Activated CD8-positive, alpha-beta memory T cell treated with anti-CD3 and anti-CD28 coated beads for 1 hour (primary cell): ENCODE data around the gene LPAR5.
"Not testable (repeated sequence)": the region's sequence is repeated elsewhere in the genome, so short reads cannot be mapped to it uniquely, and the experiment has no call there.

Source experiments
- DNase-seq, 2 donors: peaks; one replicate each; pipeline ENCODE4 v3.0.0-alpha.2; 2020; ENCODE audit warnings: low read depth in 1 of 2; ENCODE audit errors: extremely low read depth in 1 of 2

LPAR5 gene

DNA sequence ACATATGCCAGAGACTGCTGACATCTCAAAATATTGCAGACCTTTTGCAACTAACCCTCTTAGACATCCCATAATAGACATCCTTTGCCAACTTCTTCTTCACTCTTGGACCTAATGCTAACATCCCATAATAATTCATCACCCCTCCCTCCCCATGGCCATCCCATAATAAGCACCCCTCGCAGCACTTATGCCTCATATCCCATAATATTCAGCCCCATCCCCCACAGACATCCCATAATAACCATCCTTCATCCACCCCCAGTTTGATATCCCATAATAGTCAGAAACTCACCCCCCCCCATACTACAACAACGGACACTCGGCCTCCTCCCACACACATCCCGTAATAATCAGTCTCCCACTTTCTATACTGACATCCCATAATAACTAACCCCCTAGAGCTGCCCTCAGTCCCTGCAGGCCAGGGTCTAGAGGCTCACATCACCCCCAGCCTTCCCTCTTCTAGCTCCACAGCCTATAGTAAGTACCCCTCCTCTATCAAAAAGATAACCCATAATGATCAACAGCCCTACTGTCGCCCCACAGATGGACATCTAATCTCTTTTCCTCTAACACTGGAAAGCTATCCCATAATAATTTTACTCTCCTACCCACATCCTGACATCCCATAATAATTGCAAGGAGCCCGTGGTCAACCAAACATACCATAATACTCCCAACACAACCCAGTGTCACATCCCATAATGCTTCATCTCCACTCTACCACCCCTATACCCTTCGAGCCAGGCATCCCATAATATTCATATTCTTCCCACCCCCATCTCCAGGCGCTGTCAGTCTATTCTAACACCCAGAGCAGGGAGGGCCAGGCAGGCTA lies 27.8 kb downstream of the LPAR5 start:
- DNase-seq, result peak in 1 of 2 donors; percentile 44

- peak in 1 of 2 donors; percentile 51 for DNase-seq
These were observed 29.2 kb downstream of the LPAR5 start for GRCh38 chr12:6606331-6607131.

DNA sequence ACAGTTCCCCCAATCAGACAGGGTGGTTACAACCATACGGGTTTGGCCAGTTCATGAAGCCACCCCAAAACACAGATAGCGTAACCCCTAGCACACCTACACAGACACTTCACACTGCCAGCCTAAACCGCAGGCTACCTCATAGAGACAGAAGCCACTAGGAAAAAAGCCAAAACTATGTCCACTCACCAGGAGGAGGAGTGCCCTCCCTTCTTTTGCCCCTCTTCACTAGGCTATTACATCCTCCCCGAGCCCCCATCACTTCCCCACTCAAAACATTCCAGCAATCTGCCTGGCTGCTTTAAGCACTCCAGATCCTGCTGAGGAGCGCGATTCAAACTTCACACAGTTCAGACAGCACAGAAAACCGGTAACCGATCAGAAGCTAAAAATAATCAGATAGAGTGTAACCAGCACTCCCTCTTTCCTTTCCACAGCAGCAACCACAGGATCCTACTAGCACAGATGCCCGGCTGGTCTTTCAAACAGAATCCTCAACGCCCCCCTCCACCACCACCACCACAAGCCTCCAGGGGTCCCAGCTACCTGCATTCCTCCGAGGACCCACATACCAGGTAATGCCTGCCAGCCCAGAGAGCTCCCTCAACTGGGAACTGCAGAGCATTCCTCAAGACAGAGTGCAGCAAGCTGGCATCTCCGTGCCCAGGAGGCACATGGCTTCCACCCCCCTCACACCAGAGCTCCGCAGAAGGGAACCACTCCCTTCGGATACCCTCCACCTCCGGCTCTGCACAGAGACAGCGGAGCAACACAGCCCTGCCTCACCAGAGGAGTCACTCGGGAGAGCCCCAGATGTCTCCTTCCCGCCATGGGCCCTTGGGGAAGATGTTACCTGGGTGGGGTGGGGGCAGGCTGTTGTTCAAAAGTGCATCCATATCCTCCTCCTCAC lies 30.1 kb downstream of the LPAR5 start:
- no peak for DNase-seq

DNA sequence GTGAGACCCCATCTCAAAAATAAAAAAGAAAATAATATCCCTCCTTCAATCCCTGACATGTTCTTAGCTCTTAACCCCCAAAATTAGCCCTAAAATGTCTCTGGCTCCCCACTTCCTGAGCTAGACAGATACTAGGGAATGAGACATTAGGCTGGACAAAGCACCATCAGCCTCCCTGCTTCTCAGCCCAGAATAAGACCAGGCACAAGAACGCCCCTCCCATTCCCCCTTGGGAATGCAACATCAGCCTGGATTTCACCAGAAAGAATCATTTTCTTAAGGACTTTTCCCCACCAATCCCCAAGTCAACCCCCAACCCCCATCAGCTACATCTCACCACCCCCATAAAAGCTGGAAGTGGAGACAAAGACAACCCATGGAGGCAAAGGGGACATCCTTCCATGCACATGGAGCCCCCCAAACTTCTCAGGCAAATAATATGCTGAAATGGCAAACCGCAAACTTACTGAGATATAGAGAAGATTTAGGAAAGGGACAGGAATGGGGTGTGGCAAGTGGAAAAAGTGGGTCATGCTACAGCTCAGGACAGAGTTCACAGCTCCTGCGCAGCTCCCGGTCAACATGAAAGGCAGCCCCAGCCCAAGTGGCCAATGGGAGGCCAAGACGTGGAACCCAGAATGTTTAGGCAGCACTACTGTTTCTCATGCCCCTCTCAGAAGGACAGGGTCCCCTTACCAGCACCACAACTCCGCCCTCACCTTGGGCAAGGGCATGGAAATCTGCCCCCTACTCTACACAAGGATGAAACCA lies 31.3 kb downstream of the LPAR5 start:
- DNase-seq, result no peak

GRCh38 chr12:6603095-6603567 lies 32.6 kb downstream of the LPAR5 start:
- no peak for DNase-seq

DNA sequence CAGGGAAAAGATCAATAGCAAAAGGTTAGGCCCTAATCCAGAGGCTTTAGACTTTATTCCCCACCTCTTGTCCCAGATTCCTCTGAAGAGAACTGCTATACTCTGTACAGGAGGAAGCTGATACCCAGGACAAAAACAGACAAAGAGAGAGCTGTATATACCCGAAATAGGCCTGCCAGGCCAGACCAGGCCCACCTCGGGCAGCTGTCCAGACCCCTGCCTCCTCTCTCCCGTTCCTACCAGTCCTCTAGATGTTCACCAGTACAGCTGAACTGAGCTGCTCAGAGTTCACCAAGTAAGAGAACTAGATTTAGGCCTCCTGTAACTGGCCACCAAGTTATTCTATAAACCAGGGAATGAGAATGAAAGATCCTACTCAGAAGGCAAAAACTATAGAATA lies 33.2 kb downstream of the LPAR5 start:
- no peak for DNase-seq

DNA sequence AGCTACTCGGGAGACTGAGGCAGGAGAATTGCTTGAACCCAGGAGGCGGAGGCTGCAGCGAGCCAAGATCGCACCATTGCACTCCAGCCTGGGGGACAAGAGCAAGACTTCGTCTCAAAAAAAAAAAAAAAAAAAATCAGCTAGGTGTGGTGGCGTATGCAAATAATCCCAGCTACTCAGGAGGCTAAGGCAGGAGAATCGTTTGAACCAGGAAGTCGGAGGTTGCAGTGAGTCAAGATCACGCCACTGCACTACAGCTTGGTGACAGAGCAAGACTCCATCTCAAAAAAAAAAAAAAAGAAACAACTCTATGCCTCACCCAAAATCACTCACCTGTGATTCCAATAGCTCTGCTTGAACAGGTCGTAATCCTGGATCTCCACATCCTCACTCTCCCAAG lies 40.1 kb downstream of the LPAR5 start:
- DNase-seq, result not testable (repeated sequence)

DNA sequence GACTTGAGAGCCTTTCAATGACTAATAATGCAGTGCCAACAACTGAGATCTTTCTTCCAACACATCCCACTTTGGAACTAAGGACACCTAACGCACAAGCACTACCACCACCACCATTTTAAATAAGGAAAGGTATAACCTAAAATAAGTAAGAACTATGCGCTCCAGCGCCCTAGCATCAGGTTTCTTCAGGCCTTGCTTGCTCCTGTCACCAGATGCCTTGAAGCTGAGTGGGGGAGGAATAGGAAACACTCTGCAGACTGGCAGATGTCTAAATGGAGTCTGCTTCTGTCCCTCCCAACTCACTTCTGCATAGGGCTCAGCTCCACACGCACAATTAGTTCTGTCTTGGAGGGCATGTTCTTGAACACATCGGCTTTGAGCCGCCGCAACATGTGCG lies 43.7 kb downstream of the LPAR5 start:
- DNase-seq, result no peak

DNA sequence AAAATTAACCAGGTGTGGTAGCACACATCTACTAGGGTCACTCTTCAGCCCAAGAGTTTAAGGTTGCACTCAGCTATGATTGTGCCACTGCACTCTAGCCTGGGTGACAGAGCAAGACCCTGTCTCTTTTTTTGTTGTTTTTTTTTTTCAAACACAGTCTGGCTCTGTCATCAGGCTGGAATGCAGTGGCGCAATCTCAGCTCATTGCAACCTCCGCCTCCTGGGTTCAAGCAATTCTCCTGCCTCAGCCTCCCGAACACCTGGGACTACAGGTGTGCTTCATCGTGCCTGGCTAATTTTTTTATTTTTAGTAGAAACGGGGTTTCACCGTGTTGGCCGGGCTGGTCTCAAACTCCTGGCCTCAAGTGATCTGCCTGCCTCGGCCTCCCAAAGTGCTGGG lies 49.2 kb downstream of the LPAR5 start:
- DNase-seq, result not testable (repeated sequence)

GRCh38 chr12:6584293-6584692 lies 51.5 kb downstream of the LPAR5 start:
- no peak for DNase-seq

DNA sequence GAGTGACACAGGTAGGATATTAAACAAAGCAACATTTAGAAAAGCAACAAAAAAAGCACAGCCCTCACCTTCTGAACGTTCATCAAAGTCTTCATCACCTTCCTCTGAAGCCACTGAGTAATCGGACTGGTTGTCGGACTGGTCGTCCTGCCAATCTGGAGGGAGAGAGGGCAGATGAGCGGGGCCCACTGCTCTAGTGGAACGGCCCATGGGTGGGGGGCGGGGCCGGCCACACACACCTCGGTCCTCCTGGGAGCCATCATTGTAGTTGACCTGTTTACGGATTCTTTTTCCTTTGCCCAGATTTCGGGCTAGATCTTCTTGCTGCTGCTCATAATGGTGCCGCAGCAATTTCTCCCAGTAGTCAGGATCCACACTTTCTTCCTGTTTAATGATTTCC lies 52.8 kb downstream of the LPAR5 start:
- no peak for DNase-seq

DNA sequence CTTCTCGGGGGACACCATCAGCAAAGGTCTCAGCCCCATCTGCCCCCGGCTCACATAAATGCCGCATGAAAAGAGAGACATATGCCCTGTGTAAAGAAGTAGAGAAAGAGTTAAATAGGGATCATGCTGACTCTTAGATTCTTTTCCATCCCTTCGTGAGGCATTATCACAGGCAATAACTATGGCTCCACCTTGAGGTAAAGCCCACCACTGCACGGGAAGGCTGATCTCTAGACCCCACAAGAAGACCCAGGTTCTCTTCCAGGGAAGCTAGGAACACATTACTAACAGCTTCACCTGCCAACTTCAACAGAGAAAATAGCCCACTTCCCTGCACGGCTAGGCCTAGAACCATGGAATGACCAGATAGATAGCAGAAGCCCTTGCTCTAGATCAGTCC lies 53.6 kb downstream of the LPAR5 start:
- no peak for DNase-seq

- no peak for DNase-seq
These were observed 60.1 kb downstream of the LPAR5 start for GRCh38 chr12:6575648-6576047.

GRCh38 chr12:6574576-6575295 lies 61.0 kb downstream of the LPAR5 start:
- DNase-seq, result no peak

DNA sequence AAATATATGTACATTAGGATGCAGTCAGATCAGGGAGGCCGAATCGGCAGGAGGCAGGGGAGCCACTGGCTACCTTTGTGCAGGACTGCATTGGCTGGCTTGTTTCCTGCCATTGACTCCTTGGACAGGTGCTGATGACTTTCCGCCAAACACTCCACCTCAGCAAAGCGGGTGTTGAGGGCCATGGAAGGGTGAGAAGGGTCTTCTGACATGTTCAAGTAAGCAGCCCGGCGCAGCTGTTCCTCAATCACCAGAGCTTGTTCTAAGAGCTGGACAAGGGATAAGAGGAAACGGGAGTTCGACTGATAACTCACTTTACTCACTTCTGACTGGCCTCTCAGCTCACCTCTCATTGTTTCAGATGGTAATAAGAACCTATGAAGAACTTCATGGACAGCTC lies 62.8 kb downstream of the LPAR5 start:
- no peak for DNase-seq

- DNase-seq, result no peak
These were observed 65.4 kb downstream of the LPAR5 start for GRCh38 chr12:6570264-6570887.

DNA sequence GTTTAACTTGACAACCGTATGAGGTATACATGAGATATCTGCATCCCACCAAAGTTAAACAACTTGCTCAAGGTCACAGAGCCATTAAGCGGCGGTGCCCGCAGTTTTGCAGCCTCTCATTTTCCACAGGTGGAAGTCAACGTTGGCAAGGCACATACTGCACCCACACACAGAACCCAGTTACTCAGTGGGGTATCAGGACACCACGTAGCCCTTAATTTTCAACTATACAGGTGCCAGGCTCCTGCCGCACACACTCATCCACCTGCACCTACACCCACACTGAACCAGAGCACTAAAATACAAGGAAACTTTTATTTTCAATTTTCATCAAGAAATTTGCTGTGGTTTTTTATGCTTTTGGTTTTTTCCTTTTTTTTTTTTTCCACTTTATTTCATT lies 66.0 kb downstream of the LPAR5 start:
- no peak for DNase-seq

GRCh38 chr12:6569312-6569711 lies 66.4 kb downstream of the LPAR5 start:
- DNase-seq, result no peak
